GM19438 (cell line): ENCODE data around the gene NISCH.

Source experiments
- ATAC-seq: cut with Tn5 transposase; IDR thresholded peaks from one replicate; pipeline ENCODE4 v1.9.1; 2021; ENCODE audit warnings: low read depth; ENCODE audit not compliant: unreplicated experiment

Gene NISCH

GRCh38 chr3:52487788-52488691 lies 32.6 kb downstream of the NISCH start:
- no peak for ATAC-seq

DNA sequence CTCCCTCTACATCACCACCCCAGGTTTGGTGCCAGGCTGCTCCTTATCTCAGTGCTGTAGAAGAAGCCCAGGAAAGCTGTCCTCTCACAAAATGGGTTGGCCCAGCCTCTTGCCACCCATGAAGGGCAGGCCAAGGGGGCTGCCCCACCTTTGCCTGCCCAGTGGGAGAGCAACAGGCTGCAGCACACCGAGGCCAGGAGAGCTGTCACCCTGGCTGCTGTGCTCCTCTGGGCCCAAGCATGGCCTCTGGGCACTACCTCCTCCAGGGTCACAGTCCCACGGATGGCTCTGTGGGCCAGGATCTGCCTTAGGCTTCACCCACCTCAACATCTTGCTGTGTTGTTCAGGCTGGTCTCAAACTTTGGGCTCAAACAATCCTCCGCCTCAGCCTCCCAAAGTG lies 33.3 kb downstream of the NISCH start:
- no peak for ATAC-seq

GRCh38 chr3:52489453-52489852 lies 34.0 kb downstream of the NISCH start:
- ATAC-seq = no peak

DNA sequence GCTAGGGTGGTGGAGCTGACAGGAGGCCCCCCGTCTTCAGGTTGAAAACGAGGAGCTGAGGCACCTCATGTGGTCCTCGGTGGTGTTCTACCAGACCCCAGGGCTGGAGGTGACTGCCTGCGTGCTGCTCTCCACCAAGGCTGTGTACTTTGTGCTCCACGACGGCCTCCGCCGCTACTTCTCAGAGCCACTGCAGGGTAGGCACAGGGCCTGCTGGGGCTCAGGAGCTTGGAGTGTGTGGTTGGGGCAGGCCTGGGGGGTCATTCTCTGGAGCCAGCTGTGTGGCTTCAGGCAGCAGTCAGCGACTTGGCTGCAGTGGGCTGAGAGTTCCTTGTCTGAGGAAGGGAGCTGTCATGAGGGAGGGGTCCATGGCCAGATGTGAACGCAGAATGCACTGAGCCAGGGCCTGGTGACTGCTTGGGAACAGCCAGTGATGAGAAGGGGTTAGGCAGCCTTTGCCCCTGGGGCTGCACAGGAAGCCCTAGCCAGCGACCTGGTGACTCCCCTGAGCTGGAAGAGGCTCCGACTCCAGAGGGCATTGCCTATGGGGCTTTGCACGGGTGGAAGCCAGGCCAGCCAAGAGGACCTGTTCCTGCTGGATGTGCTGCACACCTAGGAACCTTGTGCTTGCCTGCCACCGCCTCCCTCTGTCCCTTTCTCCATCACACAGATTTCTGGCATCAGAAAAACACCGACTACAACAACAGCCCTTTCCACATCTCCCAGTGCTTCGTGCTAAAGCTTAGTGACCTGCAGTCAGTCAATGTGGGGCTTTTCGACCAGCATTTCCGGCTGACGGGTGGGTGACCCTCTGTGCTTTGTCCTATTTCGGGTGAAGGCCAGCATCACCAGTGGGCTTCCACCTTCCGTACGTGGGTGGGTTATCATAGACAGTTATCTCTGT lies 34.9 kb downstream of the NISCH start:
- no peak for ATAC-seq

- ATAC-seq = no peak
These were observed 35.6 kb downstream of the NISCH start for GRCh38 chr3:52490939-52491526.

DNA sequence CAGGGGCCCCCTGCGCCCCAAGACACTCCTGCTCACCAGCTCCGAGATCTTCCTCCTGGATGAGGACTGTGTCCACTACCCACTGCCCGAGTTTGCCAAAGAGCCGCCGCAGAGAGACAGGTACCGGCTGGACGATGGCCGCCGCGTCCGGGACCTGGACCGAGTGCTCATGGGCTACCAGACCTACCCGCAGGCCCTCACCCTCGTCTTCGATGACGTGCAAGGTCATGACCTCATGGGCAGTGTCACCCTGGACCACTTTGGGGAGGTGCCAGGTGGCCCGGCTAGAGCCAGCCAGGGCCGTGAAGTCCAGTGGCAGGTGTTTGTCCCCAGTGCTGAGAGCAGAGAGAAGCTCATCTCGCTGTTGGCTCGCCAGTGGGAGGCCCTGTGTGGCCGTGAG lies 36.7 kb downstream of the NISCH start:
- ATAC-seq = no peak

DNA sequence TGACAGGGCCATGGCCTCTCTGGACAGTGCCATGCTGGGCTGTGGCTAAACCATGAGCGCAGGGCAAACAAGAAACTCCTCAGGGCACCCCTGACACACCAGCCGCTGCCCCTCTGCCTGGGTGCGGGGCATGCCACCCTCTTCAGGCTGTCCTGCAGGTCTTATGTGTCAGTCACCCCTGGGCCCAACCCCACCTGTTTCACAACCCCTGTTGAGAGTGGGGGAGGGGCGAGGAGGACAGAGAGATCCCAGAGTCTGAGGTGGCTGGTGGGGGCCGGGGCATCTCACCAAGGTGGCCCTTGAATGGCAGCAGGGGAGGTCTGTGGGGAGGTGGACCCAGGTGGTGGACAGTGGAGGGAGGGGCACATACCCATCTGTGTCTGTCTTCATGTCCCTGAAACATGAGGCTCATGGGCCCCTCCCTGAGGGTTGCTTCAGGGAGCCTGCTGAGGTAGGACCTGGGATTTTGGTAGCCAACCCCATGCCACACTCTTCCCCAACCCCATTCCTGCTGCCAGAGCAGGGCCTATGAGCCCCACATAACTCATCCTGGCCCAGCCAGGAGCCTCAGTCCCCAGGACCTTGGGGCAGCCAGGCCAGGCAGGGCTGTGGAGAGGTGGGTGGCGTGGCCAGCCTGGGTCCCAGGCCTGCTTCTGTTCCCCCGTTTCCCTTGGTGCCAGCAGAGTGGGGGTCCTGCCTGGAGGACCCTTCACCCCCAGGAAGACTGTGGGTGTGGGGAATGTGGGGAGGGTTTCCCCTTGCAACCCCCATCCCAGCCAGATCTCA lies 38.0 kb downstream of the NISCH start:
- ATAC-seq = no peak

GRCh38 chr3:52494445-52494844 lies 39.0 kb downstream of the NISCH start:
- no peak for ATAC-seq

DNA sequence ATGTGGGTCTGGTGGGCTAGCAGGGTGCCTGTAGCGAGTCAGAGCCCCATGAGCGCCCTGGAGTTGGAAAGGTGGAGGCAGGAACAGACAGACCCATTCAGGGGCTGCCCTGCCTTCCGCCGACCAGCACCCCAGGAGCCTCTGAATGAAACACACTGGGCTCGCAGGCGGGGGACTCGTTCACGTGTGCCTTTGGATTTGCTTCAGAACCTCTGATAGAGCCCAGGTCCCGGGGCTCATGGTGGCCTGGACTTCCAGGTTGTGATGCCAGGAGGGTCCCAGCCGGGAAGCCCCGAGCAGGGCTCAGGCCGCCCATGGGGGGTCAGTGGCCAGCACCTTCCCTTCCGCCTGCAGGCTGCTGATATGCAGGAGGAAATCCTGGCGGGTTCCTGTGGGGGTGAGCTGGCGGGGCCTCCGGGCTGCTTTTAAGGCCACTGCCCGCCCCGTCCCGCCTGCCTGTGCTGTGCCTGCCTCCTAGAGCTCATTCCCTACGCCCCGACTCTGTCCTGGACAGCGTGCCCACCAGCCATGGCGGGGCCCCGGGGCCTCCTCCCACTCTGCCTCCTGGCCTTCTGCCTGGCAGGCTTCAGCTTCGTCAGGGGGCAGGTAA lies 39.6 kb downstream of the NISCH start, which contains the start of gene STAB1:
Gene STAB1 (plus strand): TSS at position 453 of the 610 bp plus-strand sequence. CDS start 76 bp downstream, at position 529.
- ATAC-seq = no peak

GRCh38 chr3:52495777-52496602 lies 40.6 kb downstream of the NISCH start:
- no peak for ATAC-seq

DNA sequence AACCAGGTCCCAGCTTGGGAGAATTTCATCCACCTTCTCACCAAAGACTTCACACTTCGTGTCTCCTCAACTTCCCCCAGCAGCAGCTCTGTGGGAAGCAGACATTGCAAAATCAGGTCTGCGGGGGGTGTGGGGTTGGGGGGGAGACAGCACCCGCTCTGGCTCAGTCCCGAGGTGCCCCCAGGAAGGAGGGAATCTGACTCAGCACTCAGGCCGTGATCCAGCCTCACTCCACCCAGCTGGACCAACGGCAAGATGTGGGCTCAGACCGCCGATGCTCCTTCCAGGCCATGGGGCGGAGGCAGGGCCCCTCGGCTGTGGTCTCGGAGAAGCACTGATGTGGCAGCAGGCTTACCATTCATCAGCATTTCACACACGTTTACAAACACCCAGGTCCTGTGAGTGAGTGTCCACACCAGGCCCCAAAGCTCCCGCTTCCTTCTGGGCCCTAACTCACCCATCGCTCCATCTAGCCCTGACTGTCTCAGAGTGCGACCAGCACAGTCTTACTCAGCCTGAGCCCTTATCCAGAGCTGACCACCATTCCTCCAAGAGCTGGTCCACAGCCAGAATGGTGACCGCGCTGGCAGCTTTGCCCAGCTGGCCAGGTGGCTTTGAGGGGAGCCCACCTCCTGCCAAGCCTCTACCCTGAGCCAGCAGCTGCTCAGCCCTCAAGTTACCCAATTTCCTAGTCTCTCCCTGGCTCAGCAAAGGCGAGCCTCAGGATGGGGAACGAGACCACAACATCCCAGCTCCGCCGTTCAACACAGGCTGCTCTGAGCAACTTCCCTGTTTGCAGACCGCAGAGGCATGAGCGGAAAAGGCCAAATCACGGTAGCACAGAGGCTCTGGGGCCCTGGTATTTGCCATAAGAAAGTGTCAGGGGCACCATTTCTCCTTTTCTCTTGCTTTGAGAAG lies 43.0 kb downstream of the NISCH start:
- ATAC-seq = no peak

- ATAC-seq = no peak
These were observed 45.6 kb downstream of the NISCH start for GRCh38 chr3:52501046-52501445.

- no peak for ATAC-seq
These were observed 46.6 kb downstream of the NISCH start for GRCh38 chr3:52502001-52502400.

DNA sequence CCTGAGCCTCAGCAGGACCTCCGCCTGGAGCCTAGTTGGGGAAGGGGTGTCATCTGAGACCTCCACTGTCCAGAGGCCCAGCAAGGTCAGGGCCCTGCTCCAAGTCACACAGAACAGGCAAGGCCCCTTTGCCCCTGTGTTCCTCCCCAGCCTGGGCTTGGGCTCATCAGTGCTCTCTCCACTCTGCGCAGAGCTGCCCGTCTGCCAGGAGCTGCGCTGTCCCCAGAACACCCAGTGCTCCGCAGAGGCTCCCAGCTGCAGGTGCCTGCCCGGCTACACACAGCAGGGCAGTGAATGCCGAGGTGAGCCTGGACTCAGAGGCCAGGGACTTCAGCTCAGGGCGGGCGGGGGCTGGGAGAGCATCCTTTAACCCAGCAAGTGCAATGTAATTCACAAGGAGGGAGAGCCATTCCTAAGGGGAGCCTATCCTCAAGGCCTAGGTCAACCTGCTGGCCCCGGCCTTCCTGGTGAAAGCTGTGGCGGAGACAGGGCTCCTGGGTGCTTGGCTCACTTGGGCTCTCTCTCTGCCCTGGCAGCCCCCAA lies 47.5 kb downstream of the NISCH start:
- ATAC-seq = no peak

- no peak for ATAC-seq
These were observed 48.5 kb downstream of the NISCH start for GRCh38 chr3:52503788-52504424.

DNA sequence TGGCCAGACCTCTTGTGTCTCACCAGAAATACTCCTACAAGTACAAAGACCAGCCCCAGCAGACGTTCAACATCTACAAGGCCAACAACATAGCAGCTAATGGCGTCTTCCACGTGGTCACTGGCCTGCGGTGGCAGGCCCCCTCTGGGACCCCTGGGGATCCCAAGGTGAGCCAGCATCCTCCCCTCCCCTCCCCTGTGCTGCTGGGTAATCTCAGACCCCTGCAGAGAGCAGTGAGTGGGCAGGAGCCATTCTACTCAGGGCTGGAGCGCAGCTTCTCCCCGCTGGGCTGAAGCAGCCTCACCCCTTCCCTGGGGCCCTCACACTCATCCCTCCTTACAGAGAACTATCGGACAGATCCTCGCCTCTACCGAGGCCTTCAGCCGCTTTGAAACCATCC lies 49.6 kb downstream of the NISCH start:
- no peak for ATAC-seq
